UCSD-AML1 (cell line): ENCODE results near the gene HAUS8.

Experiments
- DNase-seq: peaks from one replicate; lab custom pipeline; 2025; ENCODE audit not compliant: unreplicated experiment; lab: John Stamatoyannopoulos, UW

The HAUS8 gene

DNA sequence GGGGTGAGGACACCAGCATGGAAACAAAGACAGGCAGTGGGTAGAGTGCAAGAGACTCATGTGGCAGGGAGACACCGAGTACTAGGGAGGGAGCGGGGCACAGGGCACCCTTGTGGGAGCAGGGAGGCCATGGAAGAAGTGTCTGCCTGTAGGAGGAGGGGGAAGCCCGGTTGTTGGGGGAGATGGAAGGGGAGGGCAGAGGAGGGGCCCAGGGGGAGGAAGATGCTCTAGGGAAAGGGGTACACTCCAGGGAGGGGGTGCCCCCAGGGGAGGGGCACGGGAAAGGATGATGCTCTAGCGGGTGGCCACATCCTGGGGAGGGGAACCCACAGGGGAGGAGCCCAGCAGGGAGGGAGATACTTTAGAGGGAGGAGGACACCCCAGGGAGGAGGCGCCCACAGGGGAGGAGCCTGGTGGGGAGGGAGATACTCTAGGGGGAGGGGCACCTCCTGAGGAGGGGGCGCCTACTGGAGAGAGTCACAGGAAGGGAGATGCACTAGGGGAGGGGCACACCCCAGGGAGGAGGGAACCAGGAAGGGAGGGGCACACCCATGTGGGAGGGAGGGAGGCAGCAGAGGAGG is 73.6 kb downstream of the HAUS8 start:
- DNase-seq = peak; percentile 15
